GM12865 (cell line): ENCODE data around the gene KCND3.
"Not testable (repeated sequence)": the region's sequence is repeated elsewhere in the genome, so short reads cannot be mapped to it uniquely, and the experiment has no call there.

Experiments
- DNase-seq: peaks from one replicate; pipeline ENCODE4 v3.0.0; 2010; ENCODE audit warnings: low read depth
- H3K4me3 ChIP-seq: 2 replicates; pipeline ENCODE4 v1.5.1; 2011; ENCODE audit warnings: mild to moderate bottlenecking, low read depth, low read length, control low read depth
- TF ChIP-seq, protein P1 (sequence below): IDR thresholded peaks from 2 replicates; pipeline ENCODE4 v1.5.1; 2011; ENCODE audit warnings: low read length, control low read depth, low read depth, inconsistent platforms; ENCODE audit not compliant: insufficient read depth; ENCODE audit errors: missing control alignments

Gene KCND3

GRCh38 chr1:111801071-111801850 is 188.2 kb downstream of the KCND3 start:
- TF ChIP-seq, protein P1, sequence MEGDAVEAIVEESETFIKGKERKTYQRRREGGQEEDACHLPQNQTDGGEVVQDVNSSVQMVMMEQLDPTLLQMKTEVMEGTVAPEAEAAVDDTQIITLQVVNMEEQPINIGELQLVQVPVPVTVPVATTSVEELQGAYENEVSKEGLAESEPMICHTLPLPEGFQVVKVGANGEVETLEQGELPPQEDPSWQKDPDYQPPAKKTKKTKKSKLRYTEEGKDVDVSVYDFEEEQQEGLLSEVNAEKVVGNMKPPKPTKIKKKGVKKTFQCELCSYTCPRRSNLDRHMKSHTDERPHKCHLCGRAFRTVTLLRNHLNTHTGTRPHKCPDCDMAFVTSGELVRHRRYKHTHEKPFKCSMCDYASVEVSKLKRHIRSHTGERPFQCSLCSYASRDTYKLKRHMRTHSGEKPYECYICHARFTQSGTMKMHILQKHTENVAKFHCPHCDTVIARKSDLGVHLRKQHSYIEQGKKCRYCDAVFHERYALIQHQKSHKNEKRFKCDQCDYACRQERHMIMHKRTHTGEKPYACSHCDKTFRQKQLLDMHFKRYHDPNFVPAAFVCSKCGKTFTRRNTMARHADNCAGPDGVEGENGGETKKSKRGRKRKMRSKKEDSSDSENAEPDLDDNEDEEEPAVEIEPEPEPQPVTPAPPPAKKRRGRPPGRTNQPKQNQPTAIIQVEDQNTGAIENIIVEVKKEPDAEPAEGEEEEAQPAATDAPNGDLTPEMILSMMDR, result no peak
- H3K4me3 ChIP-seq, result no peak overlapping the region
- DNase-seq, result no peak

- DNase-seq, H3K4me3 ChIP-seq: not testable (repeated sequence)
These were observed 189.7 kb downstream of the KCND3 start for GRCh38 chr1:111799722-111800121.

GRCh38 chr1:111798580-111798979 is 190.9 kb downstream of the KCND3 start:
- no peak for DNase-seq
- TF ChIP-seq, protein P1, result no peak
- H3K4me3 ChIP-seq, result no peak overlapping the region

DNA sequence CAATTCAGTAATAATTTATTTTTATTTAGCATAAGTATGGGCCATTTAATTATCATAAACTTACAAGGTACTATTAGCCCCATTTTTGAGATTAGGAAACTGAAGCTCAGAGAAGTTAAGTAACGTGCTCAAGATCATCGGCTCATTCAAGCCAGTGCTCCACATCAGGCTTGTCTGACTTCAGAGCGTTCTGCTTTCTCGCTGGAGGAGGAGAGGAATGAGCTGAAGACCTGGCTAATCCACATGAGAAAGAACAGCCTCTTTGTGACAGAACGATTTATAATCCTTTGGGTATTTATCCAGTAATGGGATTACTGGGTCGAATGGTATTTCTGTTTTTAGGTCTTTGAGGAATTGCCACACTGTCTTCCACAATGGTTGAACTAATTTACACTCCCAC is 194.1 kb downstream of the KCND3 start:
- no peak overlapping the region for H3K4me3 ChIP-seq
- DNase-seq, result no peak
- TF ChIP-seq, protein P1, result no peak

DNA sequence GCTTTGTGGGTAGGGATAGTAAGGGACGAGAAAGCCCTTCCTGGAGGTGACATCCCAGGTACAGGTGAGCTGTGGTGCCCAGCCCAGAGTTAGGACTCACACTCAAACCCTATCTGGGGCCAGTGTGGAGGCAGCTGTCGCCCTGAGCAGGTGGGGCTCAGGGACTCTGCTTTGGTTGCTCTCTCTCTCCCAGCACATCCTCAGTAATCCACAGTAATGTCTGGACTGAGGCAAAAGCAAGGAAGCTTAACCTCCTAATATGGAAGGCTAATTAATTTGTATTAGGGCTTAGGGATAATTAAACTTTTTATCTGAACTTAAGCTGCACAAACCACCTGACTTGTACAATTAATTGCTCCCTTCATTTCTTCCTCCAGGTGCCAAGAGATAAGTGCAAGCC is 195.5 kb downstream of the KCND3 start:
- TF ChIP-seq, protein P1, result no peak
- H3K4me3 ChIP-seq, result no peak overlapping the region
- no peak for DNase-seq

GRCh38 chr1:111792249-111792648 is 197.2 kb downstream of the KCND3 start:
- no peak overlapping the region for H3K4me3 ChIP-seq
- no peak for DNase-seq
- TF ChIP-seq, protein P1, result no peak

DNA sequence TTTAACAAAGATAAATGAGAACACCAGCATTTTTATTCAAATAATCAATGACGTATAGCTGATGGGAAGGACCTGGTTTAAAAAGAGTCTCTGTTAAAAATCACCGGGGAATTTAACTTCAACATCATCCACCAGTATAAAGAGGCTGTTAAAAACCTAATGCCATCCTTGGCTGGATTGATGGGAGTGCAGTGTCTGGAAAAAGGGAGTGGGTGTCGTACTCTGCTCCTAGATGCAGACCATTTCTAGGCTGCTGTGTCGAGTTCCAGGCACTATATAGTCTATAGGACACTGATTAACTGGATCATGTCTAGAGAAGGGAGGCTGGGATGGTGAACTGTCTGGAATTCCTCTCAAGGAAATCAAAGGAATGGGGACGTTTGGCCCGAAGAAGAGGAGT is 197.7 kb downstream of the KCND3 start:
- DNase-seq, result no peak
- TF ChIP-seq, protein P1, result no peak
- no peak overlapping the region for H3K4me3 ChIP-seq
